HG02798 (cell line): ENCODE measurements around the gene OR2T6.
"Not testable (repeated sequence)": the region's sequence is repeated elsewhere in the genome, so short reads cannot be mapped to it uniquely, and the experiment has no call there.

Experiments
- ATAC-seq: cut with Tn5 transposase; IDR thresholded peaks from one replicate; pipeline ENCODE4 v1.9.1; 2021; ENCODE audit warnings: mild to moderate bottlenecking; ENCODE audit not compliant: unreplicated experiment, poor library complexity

Gene OR2T6

DNA sequence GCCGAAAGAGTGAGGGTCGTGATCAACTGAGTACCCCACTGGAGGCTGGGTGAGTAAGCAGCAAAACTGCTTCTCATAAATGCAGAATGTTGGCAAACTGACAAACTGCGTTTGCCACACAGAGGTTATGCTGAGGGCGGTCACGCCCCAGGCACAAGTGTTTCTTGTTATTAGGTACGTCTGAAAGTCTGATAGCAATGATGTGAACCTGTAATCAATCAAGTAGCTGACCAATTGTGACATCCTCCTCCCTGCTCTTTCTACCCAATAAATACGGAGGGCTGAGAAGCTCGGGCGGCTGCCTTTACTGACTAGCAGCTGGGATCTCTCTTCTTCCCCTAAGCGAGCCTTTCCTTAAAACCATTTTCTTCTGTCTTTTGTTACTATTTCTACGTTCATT is 56.1 kb downstream of the OR2T6 start:
- ATAC-seq = not testable (repeated sequence)

DNA sequence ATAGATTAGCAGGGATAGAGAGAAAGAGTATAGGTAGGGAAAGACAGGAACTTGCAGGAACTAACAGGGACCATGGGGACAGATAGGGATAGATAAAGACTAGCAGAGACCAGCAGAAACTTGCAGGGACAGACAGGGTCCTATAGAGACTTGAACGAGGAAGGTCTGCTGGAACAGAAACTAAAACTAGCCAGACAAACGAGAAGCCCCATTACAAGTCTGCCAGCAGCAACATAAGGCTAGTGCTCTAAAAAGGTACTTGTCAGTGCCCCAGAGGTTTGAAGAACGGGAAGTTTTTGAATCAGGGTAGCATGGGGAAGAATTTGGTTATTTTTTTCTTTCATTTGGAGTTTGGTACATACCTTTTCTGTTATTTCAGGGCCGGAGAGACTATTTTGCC is 56.7 kb downstream of the OR2T6 start:
- not testable (repeated sequence) for ATAC-seq

DNA sequence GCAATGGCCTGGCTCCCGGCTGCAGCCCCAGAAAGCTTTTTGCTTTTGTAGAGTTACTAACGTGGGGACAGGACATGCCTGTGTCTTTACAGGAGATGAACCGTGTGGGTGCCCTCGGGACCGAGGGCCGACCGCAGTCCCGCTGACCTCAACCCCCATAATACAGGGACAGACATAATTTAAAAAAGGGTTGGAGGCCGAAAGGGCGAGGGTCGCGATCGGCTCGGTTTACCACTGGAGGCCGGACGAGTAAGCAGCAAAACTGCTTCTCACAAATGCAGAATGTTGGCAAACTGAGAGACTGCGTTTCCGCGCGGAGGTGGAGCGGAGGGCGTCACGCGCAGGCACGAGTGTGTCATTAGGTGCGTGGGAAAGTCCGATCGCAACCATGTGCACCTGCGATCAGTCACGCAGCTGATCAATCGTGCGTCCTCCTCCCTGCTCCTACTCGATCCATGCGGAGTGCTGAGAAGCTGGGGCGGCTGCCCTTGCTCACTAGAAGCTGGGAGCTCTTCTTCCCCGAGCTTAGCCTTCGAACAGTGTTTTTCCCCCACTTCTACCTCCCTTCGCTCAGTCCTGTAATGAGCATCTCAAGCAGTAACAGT is 58.4 kb downstream of the OR2T6 start:
- ATAC-seq = not testable (repeated sequence)

DNA sequence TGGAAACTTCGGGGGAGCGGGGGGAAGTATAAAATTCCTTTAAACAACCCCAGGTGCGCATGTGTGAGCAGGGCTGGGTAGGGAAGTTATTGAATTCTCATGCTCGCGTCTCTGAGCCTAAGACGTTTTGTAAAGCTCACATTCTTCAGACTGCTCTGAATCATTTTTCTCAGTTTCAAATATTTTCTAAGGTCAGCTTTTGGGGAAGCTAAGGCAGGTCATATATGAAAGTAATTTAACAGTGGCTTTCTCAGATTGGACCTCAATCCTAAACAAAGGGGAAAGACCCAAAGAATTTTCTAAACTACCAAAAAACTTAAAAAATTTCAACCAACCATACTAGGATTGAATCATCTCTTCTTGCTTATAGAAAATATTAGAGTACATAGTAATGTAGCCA is 59.4 kb downstream of the OR2T6 start:
- ATAC-seq = peak; percentile 50

DNA sequence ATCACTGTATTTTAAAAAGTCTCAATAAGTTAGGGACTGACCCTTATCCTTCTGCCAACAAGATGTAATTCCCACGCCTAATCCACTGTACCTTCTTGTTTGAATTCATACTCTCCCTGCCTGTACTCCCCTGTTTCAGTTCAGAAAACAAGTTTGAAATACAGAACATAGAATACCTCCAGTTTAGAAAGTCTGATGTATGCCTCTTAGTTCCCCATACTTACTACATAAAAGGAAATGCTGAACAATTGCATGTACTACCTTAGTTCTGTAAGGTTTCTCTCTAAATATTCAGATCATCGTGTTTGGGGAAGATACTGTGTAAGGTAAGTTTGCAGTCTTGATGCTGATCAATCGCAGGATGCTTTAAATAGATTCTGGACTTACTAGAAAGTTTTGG is 60.8 kb downstream of the OR2T6 start:
- peak; percentile 52 for ATAC-seq

DNA sequence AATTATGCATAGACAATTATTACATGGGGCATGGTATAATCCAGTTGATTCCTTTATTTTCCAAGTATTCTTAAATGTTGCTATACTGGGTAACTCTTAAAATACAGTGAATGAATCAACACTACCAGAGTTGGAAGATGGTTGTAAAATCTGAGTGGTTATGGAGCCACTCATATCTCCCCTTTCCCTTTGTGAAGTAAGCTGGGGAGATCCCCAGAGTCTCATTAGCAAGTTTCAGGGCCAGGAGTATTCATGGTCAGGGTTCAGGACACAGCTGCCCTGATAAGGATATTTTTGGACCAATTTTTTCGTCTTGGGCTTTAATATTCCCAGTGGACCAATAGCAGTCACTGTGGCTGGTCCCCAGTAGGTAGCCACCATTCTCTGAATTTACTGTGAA is 63.1 kb downstream of the OR2T6 start:
- peak; percentile 52 for ATAC-seq

DNA sequence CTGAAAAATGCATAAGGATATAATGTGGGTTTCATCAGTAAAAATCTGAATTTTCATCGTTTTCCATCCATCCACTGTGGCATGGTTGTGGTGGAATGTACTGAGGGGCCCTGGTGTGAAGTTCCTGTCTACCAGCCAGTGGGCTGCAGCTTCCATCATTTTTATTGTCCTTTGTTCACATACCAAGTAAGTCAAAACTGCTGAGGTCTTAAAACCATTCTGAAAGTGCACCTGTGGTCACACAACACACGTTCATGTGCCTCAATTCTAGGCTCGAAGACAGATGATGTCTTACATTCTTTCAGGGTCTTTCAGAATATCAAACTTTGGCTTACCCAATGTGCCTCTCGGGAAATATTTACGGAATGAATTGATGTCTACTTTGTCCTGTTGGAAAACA is 63.7 kb downstream of the OR2T6 start:
- not testable (repeated sequence) for ATAC-seq
